Brain microvascular endothelial cell (primary cell): ENCODE results near the gene BTRC.
"Not testable (repeated sequence)": the region's sequence is repeated elsewhere in the genome, so short reads cannot be mapped to it uniquely, and the experiment has no call there.

Experiments
- DNase-seq: peaks from one replicate; pipeline ENCODE4 v3.0.0-alpha.2; 2020
- H3K27ac ChIP-seq: fragments of 250-450 bp; sonication (Bioruptor Pico); 2 replicates; pipeline ENCODE4 v1.5.1; 2020; ENCODE audit warnings: mild to moderate bottlenecking, moderate library complexity
- H3K27me3 ChIP-seq: fragments of 250-450 bp; sonication (Bioruptor Pico); replicated peaks from 2 replicates; pipeline ENCODE4 v1.5.1; 2020; ENCODE audit warnings: mild to moderate bottlenecking
- H3K36me3 ChIP-seq: fragments of 250-450 bp; sonication (Bioruptor Pico); replicated peaks from 2 replicates; pipeline ENCODE4 v1.5.1; 2020; ENCODE audit warnings: mild to moderate bottlenecking
- H3K4me3 ChIP-seq: 2 replicates; pipeline ENCODE4 v1.5.1; 2011; ENCODE audit warnings: low read depth, mild to moderate bottlenecking, control low read depth, low read length, moderate library complexity
- CTCF ChIP-seq: IDR thresholded peaks from 2 replicates; pipeline ENCODE4 v1.5.1; 2011; ENCODE audit warnings: low read depth, mild to moderate bottlenecking, moderate library complexity, low read length, control low read depth, inconsistent platforms; ENCODE audit errors: missing control alignments
- in situ Hi-C: cut with HindIII; loops from 2 replicates; pipeline ENCODE4 v1.10.0; 2017; ENCODE audit warnings: low sequenced_read_pairs, low pct_ligation_motif_present

Gene BTRC

GRCh38 chr10:101311185-101312066, 42.5 kb upstream of the BTRC start:
- in situ Hi-C loops, result no loop called here

GRCh38 chr10:101319241-101319915, 34.6 kb upstream of the BTRC start:
- DNase-seq, result peak; percentile 6
- no peaks in the 10 kb centered on the region for H3K36me3 ChIP-seq
- H3K4me3 ChIP-seq, result no peak overlapping the region
- no peak overlapping the region for H3K27ac ChIP-seq
- in situ Hi-C loops, result no loop called here
- no peak for TF ChIP-seq CTCF
- H3K27me3 ChIP-seq, result peaks cover 13% of the 10 kb centered on the region

More at GRCh38 chr10:101311185-101312066, 42.5 kb upstream of the BTRC start:
- DNase-seq, result no peak
- TF ChIP-seq CTCF, result no peak
- Histone ChIP-seq H3K4me3 (no peak overlapping the region), H3K36me3 (no peaks in the 10 kb centered on the region), H3K27me3 (peaks cover 22% of the 10 kb centered on the region), H3K27ac (no peak overlapping the region)

GRCh38 chr10:101321073-101321472, 32.9 kb upstream of the BTRC start:
- no peaks in the 10 kb centered on the region for H3K36me3 ChIP-seq
- no peak for TF ChIP-seq CTCF
- no peak overlapping the region for H3K27ac ChIP-seq
- H3K4me3 ChIP-seq, result no peak overlapping the region
- in situ Hi-C loops, result no loop called here
- H3K27me3 ChIP-seq, result peaks cover 15% of the 10 kb centered on the region
- DNase-seq, result no peak

GRCh38 chr10:101322266-101323108, 31.5 kb upstream of the BTRC start:
- Histone ChIP-seq H3K27me3 (peaks cover 12% of the 10 kb centered on the region), H3K27ac (no peak overlapping the region), H3K36me3 (no peaks in the 10 kb centered on the region), H3K4me3 (no peak overlapping the region)
- in situ Hi-C loops, result no loop called here
- DNase-seq, result no peak
- TF ChIP-seq CTCF, result no peak

- H3K27ac ChIP-seq, result no peak overlapping the region
- H3K36me3 ChIP-seq, result no peaks in the 10 kb centered on the region
- in situ Hi-C loops, result no loop called here
- TF ChIP-seq CTCF, result no peak
- no peak overlapping the region for H3K4me3 ChIP-seq
- DNase-seq, result no peak
- peaks cover 12% of the 10 kb centered on the region for H3K27me3 ChIP-seq
Measured at GRCh38 chr10:101323495-101323894, 30.5 kb upstream of the BTRC start.

- H3K27me3 ChIP-seq, result peaks cover 20% of the 10 kb centered on the region
Measured at GRCh38 chr10:101327454-101327853, 26.5 kb upstream of the BTRC start.

More at GRCh38 chr10:101327454-101327853, 26.5 kb upstream of the BTRC start:
- DNase-seq, H3K4me3 ChIP-seq, H3K36me3 ChIP-seq, in situ Hi-C loops, H3K27ac ChIP-seq: not testable (repeated sequence)
